Calu3 (cell line): ENCODE results near the gene ARMC3. TPM values are rescaled to one million over a fixed set of nuclear protein-coding genes. Genes with fewer than 3 reads are reported as not detected.
"Not testable (repeated sequence)": the region's sequence is repeated elsewhere in the genome, so short reads cannot be mapped to it uniquely, and the experiment has no call there.

Experiments
- BruUV-seq: library from RNA; stranded (reverse); fragments of 400-500 nt; replicated peaks from 2 replicates; lab custom pipeline; 2021; lab: Mats Ljungman, UMichigan
- CTCF ChIA-PET: fragments of 300-600 bp; sonication (Branson Sonifier 250); formaldehyde crosslinking; loops from one replicate; lab custom pipeline; 2022; ENCODE audit warnings: antibody characterized with exemption; lab: Charles Lee
- DNase-seq: peaks from one replicate; pipeline ENCODE4 v3.0.0; 2022
- H3K27ac Mint-ChIP-seq: one replicate; pipeline ENCODE4 v1.8.0; 2022; ENCODE audit warnings: mixed read lengths; ENCODE audit not compliant: unreplicated experiment
- H3K27me3 Mint-ChIP-seq: one replicate; pipeline ENCODE4 v1.8.0; 2022; ENCODE audit warnings: mixed read lengths; ENCODE audit not compliant: unreplicated experiment
- H3K36me3 Mint-ChIP-seq: one replicate; pipeline ENCODE4 v1.8.0; 2022; ENCODE audit warnings: mild to moderate bottlenecking, moderate library complexity, mixed read lengths; ENCODE audit not compliant: insufficient read depth, unreplicated experiment
- H3K4me1 Mint-ChIP-seq: one replicate; pipeline ENCODE4 v1.8.0; 2022; ENCODE audit warnings: mild to moderate bottlenecking, low read depth, mixed read lengths; ENCODE audit not compliant: unreplicated experiment
- H3K4me3 Mint-ChIP-seq: one replicate; pipeline ENCODE4 v1.8.0; 2022; ENCODE audit warnings: mild to moderate bottlenecking, low read depth, moderate library complexity, mixed read lengths; ENCODE audit not compliant: unreplicated experiment
- H3K9me3 Mint-ChIP-seq: one replicate; pipeline ENCODE4 v1.8.0; 2022; ENCODE audit warnings: low read depth, mixed read lengths; ENCODE audit not compliant: unreplicated experiment
- intact Hi-C: fragments of 100-400 bp; cut with micrococcal nuclease; formaldehyde crosslinking; loops from one replicate; pipeline ENCODE4 v1.10.0; 2022; ENCODE audit not compliant: unreplicated experiment
- total RNA-seq: library from RNA; stranded (reverse); gene quantifications from 2 replicates; pipeline ENCODE4 v1.2.3, GENCODE V29; 2022
- TF ChIP-seq, protein P1 (sequence below): fragments of 200-600 bp; IDR thresholded peaks from one replicate; pipeline ENCODE4 v1.8.0; 2022; ENCODE audit warnings: antibody characterized with exemption; ENCODE audit not compliant: unreplicated experiment

Gene ARMC3
- total RNA-seq, 1 experiment from 2014 or later: 0.97 TPM

DNA sequence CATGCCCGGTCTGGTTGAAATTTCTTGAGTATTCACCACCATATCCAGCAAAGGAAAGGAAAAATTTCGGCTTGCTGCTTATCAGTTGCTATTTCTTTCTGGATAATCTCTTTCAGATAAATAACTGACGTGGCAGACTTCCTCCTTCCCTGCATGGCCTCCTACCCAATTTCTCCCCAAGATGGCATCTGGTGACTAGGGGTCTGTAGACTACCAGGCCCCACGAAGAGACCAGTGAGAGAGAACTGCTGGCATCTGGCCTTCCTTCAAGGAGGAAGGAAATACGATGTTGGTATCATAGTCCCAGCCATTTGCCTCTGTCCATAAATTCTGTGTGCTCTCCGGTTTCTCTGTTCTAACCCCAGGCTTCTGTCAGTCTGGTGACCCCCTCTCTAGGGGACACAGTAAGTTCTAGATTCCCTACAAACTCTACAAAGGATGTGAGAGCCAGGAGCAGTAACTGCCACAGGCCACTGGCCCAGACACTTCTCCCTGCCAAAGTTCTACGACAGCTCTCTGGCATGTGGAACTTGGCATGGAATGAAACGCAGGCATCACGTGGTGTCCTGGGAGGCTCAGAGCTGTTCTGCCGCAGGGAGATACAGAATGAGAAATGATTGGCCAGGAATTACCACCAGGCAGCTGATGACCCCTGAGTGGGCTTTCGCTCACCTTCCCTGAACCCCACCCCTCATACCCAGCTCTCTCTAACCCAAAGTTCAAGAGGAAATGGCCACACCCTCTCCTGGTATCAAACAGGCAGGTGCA, 137.5 kb downstream of the ARMC3 start:
- no peaks in the 10 kb centered on the region for H3K36me3 Mint-ChIP-seq
- H3K4me1 Mint-ChIP-seq: peaks cover 18% of the 10 kb centered on the region
- BruUV-seq: no TSS peak
- H3K27ac Mint-ChIP-seq: peak overlapping the region; percentile 36
- intact Hi-C loops: loop anchor here (5.0 kb wide), 2 partner anchors 508 to 1073 kb away; no protein-coding TSS in a partner anchor
- DNase-seq: peak; percentile 70
- TF ChIP-seq, protein P1, sequence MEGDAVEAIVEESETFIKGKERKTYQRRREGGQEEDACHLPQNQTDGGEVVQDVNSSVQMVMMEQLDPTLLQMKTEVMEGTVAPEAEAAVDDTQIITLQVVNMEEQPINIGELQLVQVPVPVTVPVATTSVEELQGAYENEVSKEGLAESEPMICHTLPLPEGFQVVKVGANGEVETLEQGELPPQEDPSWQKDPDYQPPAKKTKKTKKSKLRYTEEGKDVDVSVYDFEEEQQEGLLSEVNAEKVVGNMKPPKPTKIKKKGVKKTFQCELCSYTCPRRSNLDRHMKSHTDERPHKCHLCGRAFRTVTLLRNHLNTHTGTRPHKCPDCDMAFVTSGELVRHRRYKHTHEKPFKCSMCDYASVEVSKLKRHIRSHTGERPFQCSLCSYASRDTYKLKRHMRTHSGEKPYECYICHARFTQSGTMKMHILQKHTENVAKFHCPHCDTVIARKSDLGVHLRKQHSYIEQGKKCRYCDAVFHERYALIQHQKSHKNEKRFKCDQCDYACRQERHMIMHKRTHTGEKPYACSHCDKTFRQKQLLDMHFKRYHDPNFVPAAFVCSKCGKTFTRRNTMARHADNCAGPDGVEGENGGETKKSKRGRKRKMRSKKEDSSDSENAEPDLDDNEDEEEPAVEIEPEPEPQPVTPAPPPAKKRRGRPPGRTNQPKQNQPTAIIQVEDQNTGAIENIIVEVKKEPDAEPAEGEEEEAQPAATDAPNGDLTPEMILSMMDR: no peak
- no peaks in the 10 kb centered on the region for H3K27me3 Mint-ChIP-seq
- no peaks in the 10 kb centered on the region for H3K9me3 Mint-ChIP-seq
- CTCF ChIA-PET: interaction anchor here (0.9 kb wide), 1 partner anchor 1071 kb away, joined by 4 read pairs; no protein-coding TSS in a partner anchor
- no peak overlapping the region for H3K4me3 Mint-ChIP-seq

DNA sequence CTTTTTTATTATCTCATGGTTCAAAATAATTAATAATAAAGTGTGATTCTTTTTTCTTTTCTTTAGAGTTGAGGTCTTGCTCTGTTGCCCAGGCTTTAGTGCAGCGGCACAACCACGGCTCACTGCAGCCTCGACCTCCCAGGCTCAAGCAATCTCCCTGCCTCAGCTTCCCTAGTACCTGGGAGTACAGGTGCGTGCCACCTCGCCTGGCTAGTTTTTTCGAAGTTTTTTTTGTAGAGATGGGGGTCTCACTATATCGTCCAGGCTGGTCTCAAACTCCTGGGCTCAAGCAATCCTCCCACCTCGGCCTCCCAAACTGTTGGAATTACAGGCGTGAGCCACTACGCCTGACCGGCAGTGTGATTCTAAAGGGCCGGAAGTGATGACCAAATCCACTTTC, 139.5 kb downstream of the ARMC3 start:
- Mint-ChIP-seq H3K36me3 (no peaks in the 10 kb centered on the region), H3K9me3 (no peaks in the 10 kb centered on the region), H3K4me3 (no peak overlapping the region), H3K4me1 (peaks cover 18% of the 10 kb centered on the region), H3K27me3 (no peaks in the 10 kb centered on the region), H3K27ac (no peak overlapping the region)
- intact Hi-C loops: loop anchor here (5.0 kb wide), 2 partner anchors 510 to 1075 kb away; no protein-coding TSS in a partner anchor
- BruUV-seq: no TSS peak
- CTCF ChIA-PET: no interaction called here
- no peak for DNase-seq
- TF ChIP-seq, protein P1: no peak

DNA sequence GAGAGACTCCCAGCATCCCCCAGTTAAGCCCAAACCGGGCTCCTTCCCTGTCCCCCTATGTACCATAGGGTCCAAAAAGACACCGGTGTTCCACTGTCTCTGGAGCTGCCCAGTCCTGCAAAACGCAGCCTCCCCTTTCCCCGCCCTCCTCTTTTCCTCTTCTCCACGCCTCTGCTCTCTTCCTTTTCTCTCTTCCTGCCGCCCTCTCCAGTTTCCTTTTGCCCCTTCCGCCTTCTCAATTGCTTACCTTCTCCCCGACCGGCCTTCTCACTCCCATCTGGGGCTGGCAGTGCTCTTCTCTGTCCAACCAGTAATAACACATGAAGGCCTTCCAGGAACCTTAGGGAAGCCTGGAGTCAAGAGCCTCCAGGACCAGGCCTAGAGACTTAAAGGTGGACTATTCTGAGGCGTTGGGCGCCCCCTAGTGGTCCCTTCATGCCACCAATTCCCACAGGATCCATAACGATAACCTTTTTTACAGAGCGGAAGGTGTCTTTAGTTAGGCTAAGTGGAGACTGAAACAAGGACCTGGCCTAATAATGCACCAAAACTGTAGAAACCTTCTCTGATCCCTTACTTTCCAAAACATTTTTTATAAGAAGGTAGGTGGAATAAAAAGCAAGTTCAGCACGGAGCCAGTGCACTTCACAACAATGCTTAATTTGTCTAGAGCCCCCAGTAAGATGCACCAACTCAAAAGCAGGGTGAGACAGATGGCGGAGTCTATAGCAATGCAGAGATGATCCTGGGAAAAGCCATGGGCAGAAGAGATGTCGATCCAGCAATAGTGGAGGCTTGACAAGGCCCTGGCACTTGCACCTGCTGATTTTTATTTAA, 140.3 kb downstream of the ARMC3 start:
- no TSS peak for BruUV-seq
- no peak overlapping the region for H3K4me3 Mint-ChIP-seq
- no peaks in the 10 kb centered on the region for H3K27me3 Mint-ChIP-seq
- peak; percentile 73 for DNase-seq
- H3K4me1 Mint-ChIP-seq: peaks cover 18% of the 10 kb centered on the region
- TF ChIP-seq, protein P1: peak; percentile 81
- H3K36me3 Mint-ChIP-seq: no peaks in the 10 kb centered on the region
- intact Hi-C loops: loop anchor here (2.0 to 5.0 kb wide), 3 partner anchors 79 to 1076 kb away; no protein-coding TSS in a partner anchor
- CTCF ChIA-PET: no interaction called here
- no peak overlapping the region for H3K27ac Mint-ChIP-seq
- H3K9me3 Mint-ChIP-seq: no peaks in the 10 kb centered on the region

DNA sequence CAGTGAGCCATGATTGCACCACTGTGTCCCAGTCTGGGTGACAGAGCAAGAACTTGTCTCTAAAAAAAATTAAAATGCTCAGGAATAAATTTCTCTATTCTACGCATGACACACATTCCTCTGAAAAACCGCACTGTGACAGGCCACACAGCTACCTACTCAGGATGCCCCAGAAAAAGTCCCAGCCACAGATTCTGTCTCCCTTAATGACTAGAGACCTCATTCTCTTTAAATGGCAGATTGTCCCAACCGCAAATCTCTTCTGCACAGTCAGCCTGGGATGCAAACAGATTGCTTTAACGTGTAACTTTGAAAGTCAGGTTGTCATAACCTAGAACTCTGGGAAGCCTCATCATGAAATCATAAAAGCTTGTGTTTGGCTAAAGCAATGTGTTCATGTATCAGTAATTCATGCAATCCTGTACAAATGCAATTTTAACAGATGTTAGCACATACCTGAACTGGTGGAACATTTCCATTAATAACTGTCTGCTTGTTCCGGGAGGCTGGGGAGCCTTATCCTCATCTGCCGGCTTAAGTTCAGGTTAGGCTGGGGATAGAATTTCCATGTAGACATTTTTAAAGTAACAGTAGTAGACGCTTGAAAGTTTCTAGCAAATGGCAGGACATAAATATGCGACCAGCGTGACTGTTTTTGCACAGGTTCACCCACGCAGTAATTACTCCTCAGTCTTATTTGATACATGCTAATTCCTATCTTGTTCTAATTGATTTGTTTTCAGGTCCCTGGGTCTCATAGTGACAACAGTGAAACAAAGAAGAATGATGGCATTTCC, 141.4 kb downstream of the ARMC3 start:
- Mint-ChIP-seq H3K36me3 (no peaks in the 10 kb centered on the region), H3K9me3 (no peaks in the 10 kb centered on the region), H3K27me3 (no peaks in the 10 kb centered on the region), H3K4me3 (no peak overlapping the region), H3K27ac (no peak overlapping the region), H3K4me1 (peaks cover 18% of the 10 kb centered on the region)
- intact Hi-C loops: loop anchor here (2.0 to 5.0 kb wide), 3 partner anchors 80 to 1077 kb away; no protein-coding TSS in a partner anchor
- no TSS peak for BruUV-seq
- TF ChIP-seq, protein P1: no peak
- no peak for DNase-seq
- CTCF ChIA-PET: no interaction called here

DNA sequence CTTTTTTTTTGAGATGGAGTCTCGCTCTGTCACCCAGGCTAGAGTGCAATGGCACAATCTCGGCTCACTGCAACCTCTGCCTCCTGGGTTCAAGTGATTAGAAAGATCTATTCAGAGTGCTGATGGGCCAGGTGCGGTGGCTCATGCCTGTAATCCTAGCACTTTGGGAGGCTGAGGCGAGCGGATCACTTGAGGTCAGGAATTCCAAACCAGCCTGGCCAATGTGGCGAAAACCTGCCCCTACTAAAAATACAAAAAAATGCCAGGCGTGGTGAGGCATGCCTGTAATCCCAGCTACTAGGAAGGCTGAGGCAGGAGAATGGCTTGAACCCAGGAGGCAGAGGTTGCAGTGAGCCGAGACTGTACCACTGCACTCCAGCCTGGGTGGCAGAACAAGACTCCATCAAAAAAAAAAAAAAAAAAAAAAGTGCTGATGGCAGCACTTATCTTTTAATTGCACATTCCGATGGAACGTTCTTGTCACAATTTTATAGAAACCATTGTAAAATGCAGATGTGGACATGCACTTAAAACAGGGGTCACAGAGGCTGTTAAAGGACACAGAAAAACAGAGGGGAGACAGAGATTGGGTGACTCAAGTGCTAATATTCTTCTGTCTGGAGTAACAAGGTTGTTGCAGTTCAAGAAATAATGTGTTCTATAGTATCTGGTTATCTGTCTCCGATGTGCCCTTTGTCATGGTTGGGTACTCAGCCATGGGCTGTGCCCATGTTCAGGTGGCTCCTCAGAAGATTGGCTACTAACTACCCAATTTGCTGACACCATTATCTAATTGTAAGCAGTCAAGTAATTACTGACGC, 142.4 kb downstream of the ARMC3 start:
- H3K9me3 Mint-ChIP-seq, H3K36me3 Mint-ChIP-seq, intact Hi-C loops, H3K27me3 Mint-ChIP-seq, BruUV-seq, DNase-seq, H3K4me3 Mint-ChIP-seq, CTCF ChIA-PET, H3K27ac Mint-ChIP-seq: not testable (repeated sequence)
- peaks cover 15% of the 10 kb centered on the region for H3K4me1 Mint-ChIP-seq
